HAP-1 (cell line): Measurements from ENCODE around the gene JAZF1.
A peak's percentile ranks its signal among the peaks of the same experiment; 100 is the strongest.
"Not testable (repeated sequence)": the region's sequence is repeated elsewhere in the genome, so short reads cannot be mapped to it uniquely, and the experiment has no call there.

ENCODE experiments used
- DNase-seq, 2 experiments: peaks; one replicate each; pipeline ENCODE4 v3.0.0-alpha.2; 2016 to 2020; ENCODE audit warnings: low spot score in 2 of 2
- H3K27me3 ChIP-seq: fragments of 250-450 bp; sonication (Bioruptor Pico); 2 replicates; pipeline ENCODE4 v1.5.1; 2020; ENCODE audit warnings: low read depth, mild to moderate bottlenecking, moderate library complexity
- H3K36me3 ChIP-seq: fragments of 250-450 bp; sonication (Bioruptor Pico); replicated peaks from 2 replicates; pipeline ENCODE4 v1.5.1; 2020; ENCODE audit warnings: mild to moderate bottlenecking
- H3K4me1 ChIP-seq: fragments of 250-450 bp; sonication (Bioruptor Pico); 2 replicates; pipeline ENCODE4 v1.5.1; 2020; ENCODE audit warnings: mild to moderate bottlenecking
- H3K4me3 ChIP-seq: fragments of 250-450 bp; sonication (Bioruptor Pico); 2 replicates; pipeline ENCODE4 v1.5.1; 2020; ENCODE audit warnings: mild to moderate bottlenecking, moderate library complexity
- H3K9me3 ChIP-seq: fragments of 250-450 bp; sonication (Bioruptor Pico); 2 replicates; pipeline ENCODE4 v1.5.1; 2020; ENCODE audit warnings: mild to moderate bottlenecking, moderate library complexity
- in situ Hi-C: fragments of 300-500 bp; cut with MboI; formaldehyde crosslinking; loops from 3 replicates; pipeline ENCODE4 v1.14.3; 2020; ENCODE audit warnings: low sequenced_read_pairs, inconsistent platforms, mixed read lengths

JAZF1 gene

GRCh38 chr7:27922907-27923641 is 257.5 kb downstream of the JAZF1 start:
- Histone ChIP-seq H3K4me3 (no peak overlapping the region), H3K9me3 (no peaks in the 10 kb centered on the region), H3K27me3 (no peaks in the 10 kb centered on the region), H3K36me3 (no peaks in the 10 kb centered on the region), H3K4me1 (peaks cover 11% of the 10 kb centered on the region)
- no peak for DNase-seq
- in situ Hi-C loops: loop anchor here (5.0 to 25.0 kb wide), 2 partner anchors 336 to 726 kb away; no protein-coding TSS in a partner anchor

GRCh38 chr7:27922389-27922788 is 258.2 kb downstream of the JAZF1 start:
- not testable (repeated sequence) for H3K4me3 ChIP-seq, H3K27me3 ChIP-seq, H3K36me3 ChIP-seq, DNase-seq, H3K9me3 ChIP-seq
- H3K4me1 ChIP-seq: peaks cover 11% of the 10 kb centered on the region
- in situ Hi-C loops: loop anchor here (5.0 to 25.0 kb wide), 2 partner anchors 335 to 725 kb away; no protein-coding TSS in a partner anchor

- no peaks in the 10 kb centered on the region for H3K9me3 ChIP-seq
- DNase-seq: peak; percentile 75 to 88
- peaks cover 11% of the 10 kb centered on the region for H3K4me1 ChIP-seq
- no peak overlapping the region for H3K4me3 ChIP-seq
- H3K36me3 ChIP-seq: no peaks in the 10 kb centered on the region
- H3K27me3 ChIP-seq: no peaks in the 10 kb centered on the region
- in situ Hi-C loops: loop anchor here (5.0 to 25.0 kb wide), 2 partner anchors 334 to 724 kb away; no protein-coding TSS in a partner anchor
Measured at GRCh38 chr7:27921081-27921836, 259.3 kb downstream of the JAZF1 start.

GRCh38 chr7:27920281-27920946 is 260.2 kb downstream of the JAZF1 start:
- Histone ChIP-seq H3K9me3 (no peaks in the 10 kb centered on the region), H3K4me1 (peaks cover 11% of the 10 kb centered on the region), H3K36me3 (no peaks in the 10 kb centered on the region), H3K27me3 (no peaks in the 10 kb centered on the region), H3K4me3 (no peak overlapping the region)
- in situ Hi-C loops: loop anchor here (5.0 to 25.0 kb wide), 2 partner anchors 333 to 723 kb away; no protein-coding TSS in a partner anchor
- no peak for DNase-seq

- Histone ChIP-seq H3K36me3 (no peaks in the 10 kb centered on the region), H3K4me3 (no peak overlapping the region), H3K9me3 (no peaks in the 10 kb centered on the region), H3K27me3 (no peaks in the 10 kb centered on the region), H3K4me1 (peaks cover 16% of the 10 kb centered on the region)
- in situ Hi-C loops: loop anchor here (25.0 kb wide), 1 partner anchor 331 kb away; no protein-coding TSS in a partner anchor
- DNase-seq: no peak
Measured at GRCh38 chr7:27918503-27918902, 262.1 kb downstream of the JAZF1 start.

GRCh38 chr7:27917774-27918314 is 262.8 kb downstream of the JAZF1 start:
- peaks cover 16% of the 10 kb centered on the region for H3K4me1 ChIP-seq
- no peak for DNase-seq
- no peak overlapping the region for H3K4me3 ChIP-seq
- in situ Hi-C loops: loop anchor here (25.0 kb wide), 1 partner anchor 331 kb away; no protein-coding TSS in a partner anchor
- H3K36me3 ChIP-seq: no peaks in the 10 kb centered on the region
- H3K9me3 ChIP-seq: no peaks in the 10 kb centered on the region
- H3K27me3 ChIP-seq: no peaks in the 10 kb centered on the region

GRCh38 chr7:27917119-27917518 is 263.5 kb downstream of the JAZF1 start:
- DNase-seq: no peak
- Histone ChIP-seq H3K4me3 (no peak overlapping the region), H3K9me3 (no peaks in the 10 kb centered on the region), H3K4me1 (peaks cover 22% of the 10 kb centered on the region), H3K27me3 (no peaks in the 10 kb centered on the region), H3K36me3 (no peaks in the 10 kb centered on the region)
- in situ Hi-C loops: loop anchor here (25.0 kb wide), 1 partner anchor 330 kb away; no protein-coding TSS in a partner anchor

GRCh38 chr7:27916372-27916771 is 264.2 kb downstream of the JAZF1 start:
- no peak for DNase-seq
- Histone ChIP-seq H3K4me3 (no peak overlapping the region), H3K9me3 (no peaks in the 10 kb centered on the region), H3K36me3 (no peaks in the 10 kb centered on the region), H3K4me1 (peaks cover 30% of the 10 kb centered on the region), H3K27me3 (no peaks in the 10 kb centered on the region)
- in situ Hi-C loops: loop anchor here (25.0 kb wide), 1 partner anchor 329 kb away; no protein-coding TSS in a partner anchor

- no peak for DNase-seq
- Histone ChIP-seq H3K4me3 (no peak overlapping the region), H3K9me3 (no peaks in the 10 kb centered on the region), H3K27me3 (no peaks in the 10 kb centered on the region), H3K36me3 (no peaks in the 10 kb centered on the region), H3K4me1 (peaks cover 45% of the 10 kb centered on the region)
- in situ Hi-C loops: loop anchor here (25.0 kb wide), 1 partner anchor 327 kb away; no protein-coding TSS in a partner anchor
Measured at GRCh38 chr7:27914409-27914808, 266.2 kb downstream of the JAZF1 start.

- Histone ChIP-seq H3K27me3 (no peaks in the 10 kb centered on the region), H3K4me3 (no peak overlapping the region), H3K9me3 (no peaks in the 10 kb centered on the region), H3K36me3 (no peaks in the 10 kb centered on the region), H3K4me1 (peaks cover 46% of the 10 kb centered on the region)
- in situ Hi-C loops: loop anchor here (25.0 kb wide), 1 partner anchor 325 kb away; no protein-coding TSS in a partner anchor
- DNase-seq: no peak
Measured at GRCh38 chr7:27912751-27913150, 267.8 kb downstream of the JAZF1 start.

- DNase-seq: peak in 1 of 2 experiments; percentile 86
- in situ Hi-C loops: loop anchor here (25.0 kb wide), 1 partner anchor 325 kb away; no protein-coding TSS in a partner anchor
- Histone ChIP-seq H3K4me3 (no peak overlapping the region), H3K9me3 (no peaks in the 10 kb centered on the region), H3K36me3 (no peaks in the 10 kb centered on the region), H3K4me1 (peaks cover 54% of the 10 kb centered on the region), H3K27me3 (no peaks in the 10 kb centered on the region)
Measured at GRCh38 chr7:27911920-27912319, 268.7 kb downstream of the JAZF1 start.

- Histone ChIP-seq H3K27me3 (no peaks in the 10 kb centered on the region), H3K9me3 (no peaks in the 10 kb centered on the region), H3K4me1 (peaks cover 67% of the 10 kb centered on the region), H3K4me3 (no peak overlapping the region), H3K36me3 (no peaks in the 10 kb centered on the region)
- in situ Hi-C loops: loop anchor here (25.0 kb wide), 1 partner anchor 323 kb away; no protein-coding TSS in a partner anchor
- peak; percentile 87 to 97 for DNase-seq
Measured at GRCh38 chr7:27910326-27910725, 270.3 kb downstream of the JAZF1 start.
